SU-DHL-6 (cell line): ENCODE data around the gene CHERP.

Experiments
- H2AFZ ChIP-seq: fragments of 200-600 bp; sonication (generic); 2 replicates; pipeline ENCODE4 v1.6.1; 2014; ENCODE audit warnings: low read depth, mild to moderate bottlenecking, moderate library complexity, mixed read lengths, antibody characterized with exemption, low read length; ENCODE audit not compliant: severe bottlenecking
- H3F3A ChIP-seq: fragments of 200-600 bp; shearing (Covaris generic); 2 replicates; pipeline ENCODE4 v1.6.0; 2016; ENCODE audit warnings: antibody characterized with exemption, mild to moderate bottlenecking; ENCODE audit not compliant: insufficient read depth
- H3K27ac ChIP-seq: fragments of 200-600 bp; sonication (generic); 2 replicates; pipeline ENCODE4 v1.5.1; 2016; ENCODE audit warnings: low read depth, mild to moderate bottlenecking, low read length, moderate library complexity, mixed read lengths
- H3K27me3 ChIP-seq: fragments of 200-600 bp; sonication (generic), shearing (Covaris generic); 2 replicates; pipeline ENCODE4 v1.6.0; 2014; ENCODE audit warnings: mild to moderate bottlenecking, low read length
- H3K36me3 ChIP-seq: fragments of 200-600 bp; sonication (generic); 2 replicates; pipeline ENCODE4 v1.6.1; 2014; ENCODE audit warnings: mild to moderate bottlenecking, low read length, mixed read lengths
- H3K4me2 ChIP-seq: fragments of 300-600, 200-600 bp; shearing (Covaris generic), sonication (generic); 2 replicates; pipeline ENCODE4 v1.6.0; 2014; ENCODE audit warnings: low read length, low read depth, mild to moderate bottlenecking; ENCODE audit not compliant: poor library complexity, severe bottlenecking
- H3K4me3 ChIP-seq: fragments of 200-600 bp; sonication (generic); 2 replicates; pipeline ENCODE4 v1.5.1; 2014; ENCODE audit warnings: antibody characterized with exemption, low read length, mild to moderate bottlenecking, mixed read lengths; ENCODE audit not compliant: insufficient read depth, poor library complexity, severe bottlenecking
- H3K79me2 ChIP-seq: fragments of 200-600 bp; sonication (generic); 2 replicates; pipeline ENCODE4 v1.6.1; 2014; ENCODE audit warnings: mild to moderate bottlenecking, low read length, moderate library complexity; ENCODE audit not compliant: insufficient read depth
- H3K9ac ChIP-seq: fragments of 200-600 bp; sonication (generic); 2 replicates; pipeline ENCODE4 v1.7.0; 2014; ENCODE audit warnings: mild to moderate bottlenecking, low read length
- H3K9me2 ChIP-seq: fragments of 200-600 bp; sonication (generic); replicated peaks from 2 replicates; pipeline ENCODE4 v1.6.1; 2014; ENCODE audit warnings: low read length; ENCODE audit not compliant: insufficient read depth
- H3K9me3 ChIP-seq: fragments of 200-600 bp; sonication (generic); 2 replicates; pipeline ENCODE4 v1.6.1; 2014; ENCODE audit warnings: low read length, mixed read lengths; ENCODE audit not compliant: insufficient read depth
- H4K20me1 ChIP-seq: fragments of 200-600 bp; sonication (generic); 2 replicates; pipeline ENCODE4 v1.6.1; 2014; ENCODE audit warnings: low read depth, mild to moderate bottlenecking, antibody characterized with exemption, low read length, moderate library complexity, mixed read lengths
- CTCF ChIP-seq: fragments of 200-600 bp; sonication (generic); IDR thresholded peaks from one replicate; pipeline ENCODE4 v1.5.1; 2017; ENCODE audit warnings: antibody characterized with exemption, mild to moderate bottlenecking, low read length, moderate library complexity; ENCODE audit not compliant: insufficient read depth, poor library complexity, severe bottlenecking
- EZH2phosphoT487 ChIP-seq: fragments of 200-600 bp; sonication (generic), shearing (Covaris generic); conservative IDR thresholded peaks from 2 replicates; pipeline ENCODE4 v1.6.1; 2018; ENCODE audit warnings: mild to moderate bottlenecking, antibody characterized with exemption, low read length, moderate library complexity, mixed read lengths

Gene CHERP

GRCh38 chr19:16470541-16470910 lies 71.7 kb downstream of the CHERP start:
- H3K9me3 ChIP-seq, result no peaks in the 10 kb centered on the region
- no peaks in the 10 kb centered on the region for H4K20me1 ChIP-seq
- 0 out of 2 replicates have a peak, but pooled peaks cover under 1% of the 10 kb centered on the region for H3K36me3 ChIP-seq
- H3K27me3 ChIP-seq, result no peaks in the 10 kb centered on the region
- H2AFZ ChIP-seq, result no peak overlapping the region
- peak overlapping the region; percentile 78 for H3K27ac ChIP-seq
- no peaks in the 10 kb centered on the region for H3K9me2 ChIP-seq
- peak overlapping the region; percentile 68 for H3K4me3 ChIP-seq
- H3K9ac ChIP-seq, result peak overlapping the region; percentile 74
- H3K4me2 ChIP-seq, result peak overlapping the region; percentile 90
- H3F3A ChIP-seq, result 0 out of 2 replicates have a peak, but pooled peaks cover 4% of the 10 kb centered on the region
- TF ChIP-seq CTCF, result no peak
- no peak for TF ChIP-seq EZH2phosphoT487
- peaks cover 61% of the 10 kb centered on the region for H3K79me2 ChIP-seq
